GM10248 (cell line): Measurements from ENCODE around the gene TPM3.

ENCODE experiments used
- CTCF ChIA-PET: fragments of 300-600 bp; sonication (Branson Sonifier 250); formaldehyde crosslinking; extraction: SDS; loops from one replicate; lab custom pipeline; 2021; ENCODE audit warnings: antibody characterized with exemption; lab: Yijun Ruan, JAX
- POLR2A ChIA-PET: fragments of 350-650 bp; sonication (Branson Sonifier 250); formaldehyde crosslinking; extraction: SDS; loops from one replicate; lab custom pipeline; 2020; ENCODE audit warnings: antibody characterized with exemption; lab: Yijun Ruan, JAX
- DNase-seq: peaks from one replicate; pipeline ENCODE4 v3.0.0; 2012; ENCODE audit errors: extremely low spot score
- TF ChIP-seq, protein P1 (sequence below): IDR thresholded peaks from 2 replicates; pipeline ENCODE4 v1.5.1; 2012; ENCODE audit warnings: mild to moderate bottlenecking, low read depth; ENCODE audit errors: extremely low read depth, missing control alignments, control extremely low read depth

Gene TPM3

DNA sequence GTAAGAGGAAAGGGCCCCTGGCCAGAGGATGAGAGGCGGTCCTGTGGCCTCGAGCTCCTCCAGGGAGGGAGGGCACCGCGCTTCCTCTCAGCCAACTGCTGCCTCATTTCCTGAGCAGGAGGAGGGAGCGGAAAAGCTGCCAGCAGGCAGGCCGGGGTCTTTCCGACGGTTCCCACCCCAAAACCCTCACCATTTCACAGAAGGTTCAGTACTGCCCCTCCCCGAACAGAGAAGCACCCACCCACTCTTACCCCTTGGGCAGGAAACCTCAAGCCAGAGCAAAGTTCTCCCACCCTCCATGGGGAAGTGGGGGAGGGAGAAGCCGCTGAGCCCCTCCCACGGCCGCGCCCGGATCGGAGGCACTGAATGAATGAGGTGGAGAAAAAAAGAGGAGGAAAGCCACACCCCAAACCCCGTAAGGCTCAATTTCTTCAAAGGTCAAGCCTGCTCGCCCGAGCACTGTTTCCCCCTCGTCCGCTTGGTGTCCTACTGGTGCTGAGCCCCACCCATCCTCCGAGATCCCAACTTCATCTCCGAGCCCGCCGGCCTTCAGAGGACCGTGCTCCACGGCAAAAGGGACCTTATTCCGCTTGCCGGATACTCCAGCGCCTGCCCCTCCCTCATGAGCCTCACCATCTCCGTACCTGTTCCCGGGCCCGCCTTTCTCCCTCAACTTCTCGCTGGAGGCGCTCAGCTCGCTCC is 9.4 kb downstream of the TPM3 start:
- TF ChIP-seq, protein P1, sequence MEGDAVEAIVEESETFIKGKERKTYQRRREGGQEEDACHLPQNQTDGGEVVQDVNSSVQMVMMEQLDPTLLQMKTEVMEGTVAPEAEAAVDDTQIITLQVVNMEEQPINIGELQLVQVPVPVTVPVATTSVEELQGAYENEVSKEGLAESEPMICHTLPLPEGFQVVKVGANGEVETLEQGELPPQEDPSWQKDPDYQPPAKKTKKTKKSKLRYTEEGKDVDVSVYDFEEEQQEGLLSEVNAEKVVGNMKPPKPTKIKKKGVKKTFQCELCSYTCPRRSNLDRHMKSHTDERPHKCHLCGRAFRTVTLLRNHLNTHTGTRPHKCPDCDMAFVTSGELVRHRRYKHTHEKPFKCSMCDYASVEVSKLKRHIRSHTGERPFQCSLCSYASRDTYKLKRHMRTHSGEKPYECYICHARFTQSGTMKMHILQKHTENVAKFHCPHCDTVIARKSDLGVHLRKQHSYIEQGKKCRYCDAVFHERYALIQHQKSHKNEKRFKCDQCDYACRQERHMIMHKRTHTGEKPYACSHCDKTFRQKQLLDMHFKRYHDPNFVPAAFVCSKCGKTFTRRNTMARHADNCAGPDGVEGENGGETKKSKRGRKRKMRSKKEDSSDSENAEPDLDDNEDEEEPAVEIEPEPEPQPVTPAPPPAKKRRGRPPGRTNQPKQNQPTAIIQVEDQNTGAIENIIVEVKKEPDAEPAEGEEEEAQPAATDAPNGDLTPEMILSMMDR, result no peak
- POLR2A ChIA-PET, result interaction anchor here (0.5 to 1.1 kb wide), 4 partner anchors 14 to 40 kb away, joined by 3 to 7 read pairs (median 4); partner anchors contain the start of gene UBAP2L
- DNase-seq, result peak; percentile 83
- CTCF ChIA-PET, result interaction anchor here (1.4 to 3.1 kb wide), 2 partner anchors 153 to 196 kb away, joined by 5 to 8 read pairs; partner anchors contain the start of gene RAB13

DNA sequence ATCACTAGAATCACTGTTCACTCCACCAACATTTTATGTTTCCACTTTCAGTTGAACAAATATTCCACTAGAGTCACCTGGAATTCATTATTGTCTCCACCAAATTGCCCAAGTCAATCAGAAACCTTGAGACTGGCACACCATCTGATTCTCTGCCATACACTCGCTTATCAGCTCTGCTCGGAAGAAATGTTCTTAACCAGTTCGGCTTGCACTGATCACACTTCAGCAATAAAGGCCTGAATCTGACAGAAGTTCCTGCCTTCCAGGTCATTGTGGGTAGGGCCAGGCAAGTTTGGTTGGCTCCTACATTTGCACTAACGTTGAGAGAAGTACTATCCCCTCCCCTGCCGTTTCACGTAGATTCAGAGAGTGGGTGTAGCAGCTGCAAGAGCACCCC is 10.0 kb downstream of the TPM3 start:
- ChIA-PET CTCF (interaction anchor here (1.2 to 3.1 kb wide), 4 partner anchors 9 to 195 kb away, joined by 4 to 8 read pairs (median 4); partner anchors contain the start of gene RAB13), POLR2A (interaction anchor here (0.5 to 1.1 kb wide), 4 partner anchors 13 to 41 kb away, joined by 3 to 7 read pairs (median 4); partner anchors contain the start of gene UBAP2L)
- no peak for DNase-seq
- TF ChIP-seq, protein P1, result no peak

DNA sequence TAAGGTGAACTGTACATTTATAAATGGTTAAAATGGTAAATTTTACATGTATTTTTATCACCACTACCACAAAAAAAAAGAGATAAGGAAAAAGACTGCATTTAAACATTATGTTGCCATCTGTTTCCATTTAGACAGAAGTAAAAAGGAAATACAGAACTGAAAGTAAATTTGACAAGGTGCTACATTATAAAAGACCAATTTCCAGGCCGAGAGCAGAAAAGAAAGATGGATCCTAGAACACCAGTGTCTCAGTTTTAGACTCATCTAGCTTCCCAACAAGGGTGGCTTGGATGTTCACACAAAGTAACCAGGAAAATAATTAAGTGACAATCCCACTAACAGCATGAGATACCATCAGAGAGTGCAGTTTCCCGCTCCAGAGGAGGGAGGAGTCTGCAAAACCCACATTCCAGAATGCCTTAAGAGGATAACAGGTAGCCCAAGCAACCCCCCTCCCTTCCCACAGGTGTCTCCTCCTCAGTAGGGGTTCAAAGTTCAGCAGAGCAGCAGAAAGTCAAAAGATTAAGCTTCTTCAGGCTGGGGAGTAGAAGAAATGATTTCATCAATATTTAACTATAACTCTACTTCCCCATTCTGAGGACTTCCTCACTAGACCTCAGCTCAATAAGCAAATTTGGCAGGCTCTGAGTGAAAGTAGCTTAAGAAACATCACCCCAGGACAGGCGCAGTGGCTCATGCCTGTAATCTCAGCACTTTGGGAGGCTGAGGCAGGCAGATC is 11.8 kb downstream of the TPM3 start:
- TF ChIP-seq, protein P1, result no peak
- ChIA-PET POLR2A (interaction anchor here (0.6 to 1.5 kb wide), 3 partner anchors 8 to 21 kb away, joined by 3 to 5 read pairs (median 3); no protein-coding TSS in a partner anchor), CTCF (interaction anchor here (1.0 to 3.1 kb wide), 6 partner anchors 10 to 194 kb away, joined by 3 to 8 read pairs (median 6); partner anchors contain the start of genes HAX1 and RAB13)
- peak; percentile 63 for DNase-seq

DNA sequence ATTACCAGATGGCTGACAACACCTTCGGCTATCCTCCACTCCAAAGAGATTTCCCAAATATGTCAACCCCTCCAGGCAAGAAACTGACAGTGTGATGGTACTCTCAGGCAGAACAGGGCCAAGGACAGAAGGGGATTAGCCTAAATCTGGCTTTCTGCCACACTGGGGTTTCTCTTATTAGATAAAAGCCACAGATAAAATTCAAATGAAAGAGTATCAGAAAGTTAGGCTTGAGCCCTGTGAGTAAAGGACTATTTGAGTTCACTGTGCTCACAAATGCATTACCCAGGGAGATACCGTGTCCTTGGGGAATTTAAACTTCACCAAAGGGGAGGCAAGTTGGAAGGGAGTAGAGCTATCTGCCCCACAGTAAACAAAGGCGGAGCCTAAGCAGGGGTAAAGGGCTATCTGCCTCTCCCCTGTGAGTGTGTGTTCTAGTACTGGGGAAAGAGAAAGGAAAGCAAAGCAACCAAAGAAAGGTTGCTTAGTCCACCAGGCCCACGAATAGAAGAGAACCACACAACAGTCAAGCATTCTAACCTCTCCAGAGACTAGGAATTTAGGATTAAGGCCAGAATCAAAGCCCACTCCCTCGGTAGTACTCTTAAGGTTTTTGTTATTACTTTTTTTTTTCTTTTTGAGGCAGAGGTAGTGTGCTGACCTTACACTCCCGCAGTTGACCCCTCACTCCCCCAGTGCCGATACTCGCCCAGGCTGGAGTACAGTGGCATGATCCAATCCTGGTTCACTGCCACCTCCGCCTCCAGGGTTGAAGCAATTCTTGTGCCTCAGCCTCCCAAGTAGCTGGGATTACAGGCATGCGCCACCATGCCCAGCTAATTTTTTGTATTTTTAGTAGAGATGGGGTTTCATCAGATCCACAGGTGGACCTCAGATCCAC is 12.7 kb downstream of the TPM3 start:
- no peak for DNase-seq
- POLR2A ChIA-PET, result no interaction called here
- TF ChIP-seq, protein P1, result no peak

DNA sequence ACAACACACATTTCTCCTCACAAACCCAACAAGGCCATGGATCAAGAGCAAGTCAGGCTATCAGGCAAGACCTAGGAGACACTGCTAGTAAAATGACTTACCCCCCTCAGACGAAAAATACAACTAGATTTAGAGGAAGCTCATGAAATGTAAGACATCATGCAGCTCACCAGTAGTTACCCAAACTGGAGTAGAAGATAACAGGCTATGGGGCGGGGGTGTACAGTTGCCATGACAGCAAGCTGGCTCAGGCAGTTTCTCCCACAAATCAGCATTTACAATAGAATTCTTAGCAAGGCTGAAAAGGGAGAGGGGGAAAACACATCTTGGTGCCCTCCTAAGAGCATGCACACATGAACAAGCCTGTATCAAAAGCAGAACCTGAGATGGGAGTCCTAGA is 13.9 kb downstream of the TPM3 start:
- POLR2A ChIA-PET, result interaction anchor here (0.7 to 0.8 kb wide), 2 partner anchors 11 to 44 kb away, joined by 3 read pairs; no protein-coding TSS in a partner anchor
- TF ChIP-seq, protein P1, result no peak
- no peak for DNase-seq
- CTCF ChIA-PET, result interaction anchor here (0.7 to 2.4 kb wide), 4 partner anchors 9 to 21 kb away, joined by 3 to 8 read pairs (median 4); partner anchors contain the start of gene TPM3

More for the DNA sequence above, 12.7 kb downstream of the TPM3 start:
- CTCF ChIA-PET, result interaction anchor here (1.3 to 3.1 kb wide), 3 partner anchors 11 to 193 kb away, joined by 4 to 8 read pairs (median 8); partner anchors contain the start of gene RAB13
